Endothelial cell of umbilical vein (primary cell): ENCODE results near the gene PROCA1. TPM values are rescaled to one million over a fixed set of nuclear protein-coding genes. Genes with fewer than 3 reads are reported as not detected.
"Not testable (repeated sequence)": the region's sequence is repeated elsewhere in the genome, so short reads cannot be mapped to it uniquely, and the experiment has no call there.

Experiments used
- BruUV-seq: library from RNA; stranded (reverse); fragments of 400-500 nt; replicated peaks from 2 replicates; lab custom pipeline; 2021; lab: Mats Ljungman, UMichigan
- CTCF ChIA-PET: fragments of 300-600, 350-600 bp; sonication (Branson Sonifier 250); formaldehyde crosslinking; loops from one replicate; lab custom pipeline; 2021; ENCODE audit warnings: antibody characterized with exemption, inconsistent platforms; lab: Charles Lee
- POLR2A ChIA-PET: fragments of 300-600, 350-600 bp; sonication (Branson Sonifier 250); formaldehyde crosslinking; loops from one replicate; lab custom pipeline; 2021; ENCODE audit warnings: antibody characterized with exemption, inconsistent platforms; lab: Charles Lee
- DNase-seq: peaks from one replicate; pipeline ENCODE4 v3.0.0-alpha.2; 2011; ENCODE audit warnings: low read depth, low spot score
- FAIRE-seq: peaks from 2 replicates; lab custom pipeline; 2011; peaks lifted over from hg19 to GRCh38; lab: Jason Lieb, UNC
- H2AFZ ChIP-seq: 2 replicates; pipeline ENCODE4 v1.6.0; 2012; ENCODE audit warnings: low read depth, low read length, control low read depth, inconsistent platforms
- H3K27ac ChIP-seq: 2 replicates; pipeline ENCODE4 v1.5.1; 2011; ENCODE audit warnings: low read depth, mild to moderate bottlenecking, control low read depth, low read length, moderate library complexity; ENCODE audit not compliant: insufficient read depth
- H3K27me3 ChIP-seq, 2 experiments: 2 replicates each; pipeline versions ENCODE4 v1.6.0 to v1.6.1; 2011; ENCODE audit warnings: low read length in 2 of 2, mixed read lengths in 1 of 2; ENCODE audit not compliant: control insufficient read depth in 2 of 2, insufficient read depth in 2 of 2
- H3K36me3 ChIP-seq, 2 experiments: 2 replicates in 1 of 2; 3 replicates in 1 of 2; pipeline ENCODE4 v1.5.1; 2011; ENCODE audit warnings: low read length in 2 of 2, mild to moderate bottlenecking in 1 of 2, moderate library complexity in 1 of 2; ENCODE audit not compliant: control insufficient read depth in 2 of 2, insufficient read depth in 2 of 2; ENCODE audit errors: extremely low read depth in 1 of 2
- H3K4me1 ChIP-seq: 3 replicates; pipeline ENCODE4 v1.5.1; 2011; ENCODE audit warnings: mild to moderate bottlenecking, low read length; ENCODE audit not compliant: control insufficient read depth, insufficient read depth; ENCODE audit errors: extremely low read depth
- H3K4me2 ChIP-seq: 2 replicates; pipeline ENCODE4 v1.6.1; 2011; ENCODE audit warnings: low read length, control low read depth, mixed read lengths; ENCODE audit not compliant: insufficient read depth
- H3K4me3 ChIP-seq, 3 experiments: fragments of 200-600 bp in 1 of 3; sonication (generic), shearing (Covaris generic) in 1 of 3; replicated peaks in 1 of 3; 2 replicates each; pipeline ENCODE4 v1.5.1; 2011 to 2016; ENCODE audit warnings: control low read depth in 3 of 3, low read length in 3 of 3, mild to moderate bottlenecking in 2 of 3, inconsistent platforms in 1 of 3, low read depth in 1 of 3, moderate library complexity in 1 of 3; ENCODE audit not compliant: insufficient read depth in 1 of 3
- H3K79me2 ChIP-seq: 2 replicates; pipeline ENCODE4 v1.6.0; 2012; ENCODE audit warnings: low read length, inconsistent platforms; ENCODE audit not compliant: control insufficient read depth, insufficient read depth
- H3K9ac ChIP-seq: replicated peaks from 2 replicates; pipeline ENCODE3; 2011; ENCODE audit warnings: low read length, control low read depth; ENCODE audit not compliant: insufficient read depth; ENCODE audit errors: extremely low read depth
- H3K9me1 ChIP-seq: replicated peaks from 3 replicates; pipeline ENCODE4 v1.6.0; 2011; ENCODE audit warnings: mild to moderate bottlenecking, low read length; ENCODE audit not compliant: control insufficient read depth, insufficient read depth; ENCODE audit errors: extremely low read depth
- H3K9me3 ChIP-seq: replicated peaks from 2 replicates; pipeline ENCODE4 v1.5.1; 2012; ENCODE audit warnings: low read length, inconsistent platforms; ENCODE audit not compliant: control insufficient read depth, insufficient read depth
- H4K20me1 ChIP-seq: replicated peaks from 2 replicates; pipeline ENCODE3; 2011; ENCODE audit warnings: mild to moderate bottlenecking, low read length; ENCODE audit not compliant: control insufficient read depth, insufficient read depth; ENCODE audit errors: extremely low read depth
- CTCF ChIP-seq, 2 donors: IDR thresholded peaks; 1 replicate in 1 of 2; 2 replicates in 1 of 2; pipeline ENCODE4 v1.5.1; 2011; ENCODE audit warnings: low read length in 2 of 2, mild to moderate bottlenecking in 2 of 2, moderate library complexity in 2 of 2, control low read depth in 1 of 2, inconsistent platforms in 1 of 2, low read depth in 1 of 2; ENCODE audit not compliant: insufficient read depth in 1 of 2; ENCODE audit errors: extremely low read depth in 1 of 2
- EZH2 ChIP-seq: IDR thresholded peaks from 2 replicates; pipeline ENCODE4 v1.6.1; 2012; ENCODE audit warnings: borderline replicate concordance, low read depth, mild to moderate bottlenecking, moderate library complexity, low read length, inconsistent platforms; ENCODE audit not compliant: severe bottlenecking
- FOS ChIP-seq: IDR thresholded peaks from 2 replicates; pipeline ENCODE4 v1.6.1; 2011; ENCODE audit warnings: mild to moderate bottlenecking, low read length, moderate library complexity, borderline replicate concordance; ENCODE audit not compliant: insufficient read depth
- JUN ChIP-seq: IDR thresholded peaks from 2 replicates; pipeline ENCODE4 v1.6.1; 2011; ENCODE audit warnings: borderline replicate concordance, low read depth; ENCODE audit not compliant: insufficient read length, insufficient read depth
- MAX ChIP-seq: IDR thresholded peaks from 2 replicates; pipeline ENCODE4 v1.6.1; 2011; ENCODE audit not compliant: insufficient read depth, insufficient read length
- MYC ChIP-seq: IDR thresholded peaks from one replicate; pipeline ENCODE4 v1.6.1; 2011; ENCODE audit warnings: mild to moderate bottlenecking, low read depth, low read length
- POLR2A ChIP-seq: IDR thresholded peaks from 2 replicates; pipeline ENCODE4 v1.6.1; 2012; ENCODE audit warnings: low read depth, mild to moderate bottlenecking, control low read depth, low read length
- POLR2AphosphoS5 ChIP-seq: IDR thresholded peaks from 2 replicates; pipeline ENCODE4 v1.6.1; 2012; ENCODE audit warnings: low read depth, mild to moderate bottlenecking, control low read depth, low read length, moderate library complexity; ENCODE audit not compliant: insufficient read depth
- dilution Hi-C: fragments of 300-500 bp; cut with MboI; formaldehyde crosslinking; loops from one replicate; pipeline ENCODE4 v1.15.0; 2019; ENCODE audit warnings: low sequenced_read_pairs; ENCODE audit not compliant: extremely low pct_ligation_motif_present
- intact Hi-C: fragments of 100-400 bp; cut with micrococcal nuclease; formaldehyde crosslinking; loops from one replicate; pipeline ENCODE4 v1.10.0; 2022
- polyA plus RNA-seq, 4 experiments: library from polyadenylated mRNA; depleted of rRNA in 3 of 4; stranded (reverse) in 3 of 4; unstranded in 1 of 4; fragments of >200 nt; gene quantifications; 2 replicates each; pipeline versions ENCODE4 v1.2.1 to v1.2.3, GENCODE V29; 2011 to 2012; ENCODE audit warnings: missing spikeins in 1 of 4
- total RNA-seq: library from RNA; stranded (reverse); gene quantifications from 2 replicates; pipeline ENCODE4 v1.2.3, GENCODE V29; 2021

PROCA1 gene
- total and polyA plus RNA-seq, 2 donors (not counting 3 experiments of a cell fraction or from before 2014, with no cell fraction given): 2.0 to 2.1 TPM

- DNase-seq: no peak
- TF ChIP-seq MAX (no peak), EZH2 (no peak), FOS (no peak), JUN (no peak), CTCF (IDR thresholded peaks at IDR 0.05; ENCODE audit: extremely low read depth in 1 of 2, insufficient read depth in 1 of 2, low read depth in 1 of 2, low read length in 2 of 2) (no peak), MYC (no peak), POLR2AphosphoS5 (no peak), POLR2A (no peak)
- no peak for FAIRE-seq
- H3K79me2 ChIP-seq: peaks cover 38% of the 10 kb centered on the region
- intact Hi-C loops: no loop called here
- no peaks in the 10 kb centered on the region for H3K9me1 ChIP-seq
- BruUV-seq: no TSS peak
- no peak overlapping the region for H3K4me2 ChIP-seq
- H4K20me1 ChIP-seq: no peaks in the 10 kb centered on the region
- no peaks in the 10 kb centered on the region for H3K27me3 ChIP-seq
- no peak overlapping the region for H3K27ac ChIP-seq
- peaks cover 42% of the 10 kb centered on the region for H3K4me1 ChIP-seq
- H3K9me3 ChIP-seq: no peaks in the 10 kb centered on the region
- no peak overlapping the region for H3K9ac ChIP-seq
- ChIA-PET POLR2A (interaction anchor here (4.7 kb wide), 1 partner anchor 23 kb away, joined by 45 read pairs; no protein-coding TSS in a partner anchor), CTCF (interaction anchor here (2.9 to 13.7 kb wide), 3 partner anchors 22 to 392 kb away, joined by 44 to 602 read pairs (median 249); partner anchors contain the start of genes PHF12 and TRAF4)
- H2AFZ ChIP-seq: no peak overlapping the region
- dilution Hi-C loops: no loop called here
- no peak overlapping the region for H3K4me3 ChIP-seq
- H3K36me3 ChIP-seq: peaks cover 17 to 19% of the 10 kb centered on the region in 2 experiments
Measured at GRCh38 chr17:28724500-28725165, 12.9 kb upstream of the PROCA1 start.

- H3K4me1 ChIP-seq: peaks cover 42% of the 10 kb centered on the region
- FAIRE-seq, H3K4me2 ChIP-seq, H2AFZ ChIP-seq, dilution Hi-C loops, intact Hi-C loops, H3K4me3 ChIP-seq, H3K9ac ChIP-seq, BruUV-seq, H3K27ac ChIP-seq, H3K9me3 ChIP-seq, H3K9me1 ChIP-seq, H3K27me3 ChIP-seq, H4K20me1 ChIP-seq, DNase-seq: not testable (repeated sequence)
- ChIA-PET CTCF (interaction anchor here (13.7 kb wide), 1 partner anchor 23 kb away, joined by 602 read pairs; the partner anchor contains the start of gene TRAF4), POLR2A (interaction anchor here (0.6 kb wide), 1 partner anchor 189 kb away, joined by 3 read pairs; no protein-coding TSS in a partner anchor)
- H3K36me3 ChIP-seq: peaks cover 17 to 19% of the 10 kb centered on the region in 2 experiments
- H3K79me2 ChIP-seq: peaks cover 38% of the 10 kb centered on the region
Measured at GRCh38 chr17:28723836-28724499, 12.3 kb upstream of the PROCA1 start.
